KOPT-K1 (cell line): ENCODE data around the gene EDNRA.

Experiments
- H3K27ac ChIP-seq: fragments of 200-600 bp; sonication (generic); 2 replicates; pipeline ENCODE4 v1.5.1; 2016; ENCODE audit warnings: antibody characterized with exemption, mild to moderate bottlenecking, low read depth, low read length; ENCODE audit not compliant: poor library complexity, severe bottlenecking
- H3K36me3 ChIP-seq: fragments of 200-600 bp; sonication (generic); 2 replicates; pipeline ENCODE4 v1.5.1; 2017; ENCODE audit warnings: antibody characterized with exemption, mild to moderate bottlenecking, low read length, moderate library complexity; ENCODE audit not compliant: insufficient read depth
- H3K9me3 ChIP-seq: fragments of 200-600 bp; sonication (generic); 2 replicates; pipeline ENCODE4 v1.5.1; 2017; ENCODE audit warnings: antibody characterized with exemption, low read length, mild to moderate bottlenecking; ENCODE audit not compliant: insufficient read depth, poor library complexity, severe bottlenecking

The EDNRA gene

GRCh38 chr4:147516133-147516532, 35.2 kb downstream of the EDNRA start:
- Histone ChIP-seq H3K27ac (no peak overlapping the region), H3K36me3 (no peaks in the 10 kb centered on the region), H3K9me3 (no peaks in the 10 kb centered on the region)

DNA sequence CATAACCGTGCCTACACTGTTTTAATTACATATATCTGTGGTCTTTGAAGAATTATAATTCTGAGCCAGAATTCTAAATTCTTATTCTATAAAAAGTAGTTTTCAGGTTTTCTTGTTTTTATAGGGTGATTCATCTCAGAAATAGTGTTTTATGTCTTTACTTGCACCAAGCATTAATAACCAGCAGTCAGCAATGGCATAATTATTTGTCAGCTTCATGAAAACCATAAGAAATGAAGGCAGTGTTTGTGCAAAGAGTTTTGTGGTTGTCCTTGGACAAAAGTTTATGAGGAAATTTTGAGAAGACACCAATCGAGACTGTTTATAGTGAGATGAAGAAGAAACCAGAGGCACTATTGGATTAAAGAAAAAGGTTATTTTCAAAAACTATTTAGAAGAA, 37.2 kb downstream of the EDNRA start:
- H3K27ac ChIP-seq: no peak overlapping the region
- no peaks in the 10 kb centered on the region for H3K36me3 ChIP-seq
- H3K9me3 ChIP-seq: no peaks in the 10 kb centered on the region

DNA sequence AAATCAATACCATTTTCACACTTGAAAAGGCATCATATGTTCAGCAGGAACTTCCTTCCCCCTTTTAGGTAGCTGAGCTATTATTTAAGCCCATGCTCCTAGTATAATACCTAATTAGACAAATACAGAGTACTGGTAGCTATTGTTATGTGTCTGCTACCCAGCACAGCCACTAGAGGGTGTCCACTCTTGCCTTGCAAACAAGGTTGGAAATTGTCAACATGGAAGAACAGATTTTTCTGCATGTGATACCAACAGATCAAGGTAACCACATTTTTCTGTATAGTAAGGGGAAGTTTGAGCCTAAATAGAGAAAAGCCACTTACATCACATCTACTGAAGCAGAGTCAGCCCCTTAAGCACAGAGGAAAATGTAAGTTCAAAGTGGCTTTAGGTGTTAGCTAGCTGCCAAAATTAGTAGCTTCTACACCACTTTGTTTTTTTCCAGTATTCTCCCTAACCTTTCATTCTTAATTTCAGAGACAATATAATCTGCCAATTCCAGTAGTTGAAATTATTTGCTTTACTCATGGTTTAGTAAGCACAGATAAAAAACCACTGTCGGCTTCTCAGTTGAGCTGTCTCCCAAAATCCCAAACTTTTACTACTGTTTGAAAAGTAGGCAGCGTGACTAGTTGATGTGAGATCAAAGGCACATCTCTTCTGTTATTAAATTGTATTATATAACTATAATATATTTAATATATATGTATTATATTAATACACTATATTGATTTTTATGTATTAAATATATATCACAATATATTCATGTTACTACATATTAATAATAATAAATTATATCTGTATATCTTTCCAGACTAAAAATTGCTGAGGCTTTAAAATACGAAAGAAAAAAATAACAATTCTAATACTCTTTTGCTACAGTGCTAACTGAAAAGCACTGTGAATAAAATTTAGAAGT, 38.2 kb downstream of the EDNRA start:
- Histone ChIP-seq H3K9me3 (no peaks in the 10 kb centered on the region), H3K27ac (no peak overlapping the region), H3K36me3 (no peaks in the 10 kb centered on the region)

GRCh38 chr4:147524601-147525000, 43.7 kb downstream of the EDNRA start:
- H3K27ac ChIP-seq: no peak overlapping the region
- H3K36me3 ChIP-seq: no peaks in the 10 kb centered on the region
- H3K9me3 ChIP-seq: no peaks in the 10 kb centered on the region

DNA sequence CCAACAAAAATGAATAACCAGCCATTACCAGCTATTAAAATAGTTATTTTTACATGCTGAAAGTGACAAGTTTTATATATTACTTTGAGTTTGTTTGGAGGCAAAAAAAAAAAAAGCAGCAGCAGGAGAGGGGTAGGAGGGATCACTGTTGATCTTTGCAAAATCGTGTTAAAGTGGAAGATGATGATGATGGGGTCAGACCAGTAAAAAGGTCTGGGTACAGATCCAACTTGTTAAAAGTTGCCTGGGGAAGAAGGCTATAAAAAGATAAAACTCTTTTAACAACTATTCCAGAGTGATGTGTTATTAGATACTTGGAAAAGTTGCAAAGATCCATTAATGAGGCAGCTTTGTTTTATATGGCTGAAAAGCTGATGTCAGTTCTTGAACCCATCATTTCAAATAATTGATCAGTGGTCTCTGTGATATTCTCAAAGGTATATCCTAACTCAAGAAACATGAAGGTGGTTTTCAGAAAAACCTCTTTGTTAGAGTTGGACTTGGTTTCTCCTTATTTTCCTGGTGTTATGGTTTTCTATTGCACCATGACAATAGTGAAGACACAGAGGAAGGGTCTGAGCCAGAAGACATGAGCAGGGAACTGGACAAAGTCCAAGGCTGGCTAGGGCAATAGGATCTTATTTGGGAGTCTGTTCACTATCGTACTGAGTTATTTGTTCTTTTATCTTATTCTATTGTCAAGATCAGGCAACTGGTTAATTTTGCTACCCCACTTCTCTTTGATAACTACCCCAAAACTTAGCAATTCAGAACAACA, 44.8 kb downstream of the EDNRA start:
- no peaks in the 10 kb centered on the region for H3K9me3 ChIP-seq
- H3K36me3 ChIP-seq: no peaks in the 10 kb centered on the region
- no peak overlapping the region for H3K27ac ChIP-seq

DNA sequence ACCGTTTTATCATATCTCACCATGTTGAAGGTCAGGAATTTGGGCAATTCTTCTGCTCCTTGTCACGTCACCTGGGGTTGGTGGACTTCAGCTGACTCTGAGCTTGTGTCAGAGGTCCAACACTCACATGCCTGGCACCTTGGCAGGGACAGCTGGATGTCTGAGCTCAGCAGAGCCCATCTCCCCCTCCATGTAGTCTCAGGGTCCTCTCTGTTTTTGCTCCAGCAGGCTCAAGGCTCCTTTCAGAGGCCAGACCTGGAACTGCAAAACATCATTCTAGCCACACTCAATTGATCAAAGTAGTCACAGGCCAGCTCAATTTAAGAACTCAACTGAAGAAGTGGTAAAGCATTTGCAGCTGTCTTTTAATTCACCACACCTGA, 45.4 kb downstream of the EDNRA start:
- Histone ChIP-seq H3K27ac (no peak overlapping the region), H3K36me3 (no peaks in the 10 kb centered on the region), H3K9me3 (no peaks in the 10 kb centered on the region)

- Histone ChIP-seq H3K36me3 (no peaks in the 10 kb centered on the region), H3K27ac (no peak overlapping the region), H3K9me3 (no peaks in the 10 kb centered on the region)
Observed at GRCh38 chr4:147528054-147528453, 47.2 kb downstream of the EDNRA start.

DNA sequence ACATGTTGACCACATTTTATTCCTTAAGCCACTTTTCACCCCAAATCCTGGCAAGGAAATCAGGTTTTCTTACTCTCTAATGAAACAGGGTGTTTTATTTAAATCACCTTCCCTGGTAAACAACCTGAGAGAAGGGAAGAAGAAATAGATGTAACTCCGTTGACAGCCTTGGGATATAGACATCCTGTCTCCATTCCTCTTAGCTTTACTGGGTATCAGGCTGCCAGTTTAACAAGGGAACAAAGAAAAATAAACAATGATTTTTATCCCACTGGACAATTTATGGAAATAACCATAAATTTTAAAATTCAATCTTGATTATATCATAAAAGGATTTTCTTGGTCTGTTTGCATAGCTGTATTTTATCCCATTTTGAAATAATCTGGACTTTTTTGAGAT, 49.2 kb downstream of the EDNRA start:
- H3K27ac ChIP-seq: no peak overlapping the region

GRCh38 chr4:147530723-147531122, 49.8 kb downstream of the EDNRA start:
- Histone ChIP-seq H3K27ac (no peak overlapping the region), H3K36me3 (no peaks in the 10 kb centered on the region), H3K9me3 (no peaks in the 10 kb centered on the region)

More for the DNA sequence above, 49.2 kb downstream of the EDNRA start:
- no peaks in the 10 kb centered on the region for H3K9me3 ChIP-seq
- H3K36me3 ChIP-seq: no peaks in the 10 kb centered on the region

DNA sequence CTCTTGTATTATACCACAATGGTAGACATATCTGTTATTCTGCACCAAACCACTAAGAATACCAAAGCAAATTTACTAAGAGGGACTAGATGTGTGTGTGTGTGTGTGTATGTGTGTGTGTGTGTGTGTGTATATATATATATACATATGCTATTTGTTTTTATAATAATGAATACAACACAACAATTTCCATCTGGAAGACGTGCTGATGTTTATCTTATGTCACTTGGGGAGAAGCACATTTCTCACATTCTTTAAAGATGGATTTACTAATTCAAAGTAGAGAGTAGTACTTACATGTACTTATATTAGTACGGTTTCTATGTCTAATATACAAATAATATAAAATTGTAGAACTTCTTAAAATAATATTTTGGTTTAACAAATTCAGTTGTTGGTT, 52.0 kb downstream of the EDNRA start:
- Histone ChIP-seq H3K36me3 (no peaks in the 10 kb centered on the region), H3K9me3 (no peaks in the 10 kb centered on the region), H3K27ac (no peak overlapping the region)

DNA sequence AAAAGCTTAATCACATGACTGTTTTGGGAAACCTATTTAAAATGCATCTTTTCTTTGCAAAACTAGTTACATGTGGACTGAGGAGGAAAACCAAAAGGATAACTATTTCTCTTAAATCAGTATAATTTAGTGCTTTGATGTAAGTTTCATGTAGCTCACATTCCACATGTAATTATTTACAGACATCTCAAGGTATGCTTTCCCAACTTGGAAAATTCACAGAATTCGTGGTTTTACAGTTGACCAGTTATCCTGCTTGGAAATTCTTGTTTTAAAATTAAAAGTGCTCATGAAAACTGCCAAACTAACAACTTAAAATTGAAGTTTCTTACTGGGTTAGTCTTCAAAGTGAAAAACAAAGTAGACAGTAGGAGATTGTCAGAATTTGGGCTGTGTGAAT, 52.4 kb downstream of the EDNRA start:
- H3K9me3 ChIP-seq: no peaks in the 10 kb centered on the region
- H3K27ac ChIP-seq: no peak overlapping the region
- no peaks in the 10 kb centered on the region for H3K36me3 ChIP-seq

- H3K9me3 ChIP-seq: no peaks in the 10 kb centered on the region
- no peaks in the 10 kb centered on the region for H3K36me3 ChIP-seq
- no peak overlapping the region for H3K27ac ChIP-seq
Observed at GRCh38 chr4:147535124-147535523, 54.2 kb downstream of the EDNRA start.

DNA sequence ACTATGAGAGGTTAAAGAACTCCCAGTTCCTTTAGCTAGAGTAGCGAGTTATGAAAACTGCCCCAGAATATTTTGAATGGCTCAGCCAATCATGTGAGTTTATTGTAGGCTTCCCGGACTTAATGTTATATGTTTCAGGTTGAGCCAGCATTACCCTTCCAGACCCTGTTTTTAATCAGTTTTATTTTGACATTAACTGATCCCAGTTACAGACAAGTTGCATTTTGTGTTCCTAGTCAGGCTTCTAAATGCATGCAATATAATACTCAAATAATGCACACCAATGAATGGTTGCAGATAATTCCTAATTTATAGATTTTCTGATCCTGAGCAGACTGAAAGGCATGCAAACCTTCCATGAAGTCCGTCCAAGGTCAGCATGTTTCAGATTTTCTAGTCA, 57.8 kb downstream of the EDNRA start:
- Histone ChIP-seq H3K9me3 (no peaks in the 10 kb centered on the region), H3K36me3 (no peaks in the 10 kb centered on the region), H3K27ac (no peak overlapping the region)

DNA sequence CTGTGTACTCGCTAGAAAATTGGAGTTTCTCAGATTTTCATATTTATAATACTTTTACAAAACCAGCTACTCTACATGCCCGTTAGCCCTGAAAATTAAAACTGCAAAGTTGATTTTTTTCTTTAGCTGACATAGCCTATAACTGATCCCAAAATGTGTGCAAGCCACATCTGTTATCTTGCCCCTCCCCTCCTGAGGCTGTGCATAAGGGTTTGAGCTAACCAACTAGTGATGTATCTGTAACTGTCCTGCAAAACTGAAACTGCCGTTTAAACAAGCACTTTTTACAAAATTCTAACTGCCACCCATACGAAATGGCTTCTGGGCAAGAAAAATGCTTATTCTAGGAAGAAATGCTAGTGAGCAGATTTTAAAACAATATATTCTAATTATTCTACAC, 59.1 kb downstream of the EDNRA start:
- Histone ChIP-seq H3K27ac (peak overlapping the region; percentile 65), H3K9me3 (no peaks in the 10 kb centered on the region), H3K36me3 (no peaks in the 10 kb centered on the region)

DNA sequence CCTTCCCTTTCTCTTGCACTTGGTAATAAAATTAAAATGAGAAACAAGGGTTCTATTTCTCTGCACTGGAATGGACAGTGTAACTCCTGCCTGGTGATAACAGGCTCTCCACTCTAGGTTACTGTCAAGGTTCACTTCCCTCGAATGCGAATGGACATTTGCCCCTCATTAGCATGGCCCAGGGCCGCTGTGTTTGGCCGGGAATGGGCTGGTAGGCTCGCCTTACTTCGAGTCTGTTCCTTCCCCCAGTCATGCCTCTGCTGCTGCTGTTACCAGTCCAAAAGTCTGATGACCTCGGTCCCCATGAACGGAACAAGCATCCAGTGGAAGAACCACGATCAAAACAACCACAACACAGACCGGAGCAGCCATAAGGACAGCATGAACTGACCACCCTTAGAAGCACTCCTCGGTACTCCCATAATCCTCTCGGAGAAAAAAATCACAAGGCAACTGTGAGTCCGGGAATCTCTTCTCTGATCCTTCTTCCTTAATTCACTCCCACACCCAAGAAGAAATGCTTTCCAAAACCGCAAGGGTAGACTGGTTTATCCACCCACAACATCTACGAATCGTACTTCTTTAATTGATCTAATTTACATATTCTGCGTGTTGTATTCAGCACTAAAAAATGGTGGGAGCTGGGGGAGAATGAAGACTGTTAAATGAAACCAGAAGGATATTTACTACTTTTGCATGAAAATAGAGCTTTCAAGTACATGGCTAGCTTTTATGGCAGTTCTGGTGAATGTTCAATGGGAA, 61.5 kb downstream of the EDNRA start:
- H3K36me3 ChIP-seq: no peaks in the 10 kb centered on the region
- H3K27ac ChIP-seq: no peak overlapping the region
- H3K9me3 ChIP-seq: no peaks in the 10 kb centered on the region
